ENCODE data around the gene ZBTB46.

The ZBTB46 gene

GRCh38 chr20:63837479-63837878 lies 6.4 kb upstream of the ZBTB46 start:
- DNase-seq (ENCODE audit: low read depth) = no peak

GRCh38 chr20:63836458-63837344 lies 5.6 kb upstream of the ZBTB46 start:
- DNase-seq (ENCODE audit: low read depth) = no peak

- DNase-seq (ENCODE audit: low read depth) = no peak
Measured at GRCh38 chr20:63835021-63835858, 4.2 kb upstream of the ZBTB46 start.

GRCh38 chr20:63834491-63834880 lies 3.4 kb upstream of the ZBTB46 start:
- DNase-seq (ENCODE audit: low read depth) = no peak

GRCh38 chr20:63833776-63834490 lies 2.9 kb upstream of the ZBTB46 start:
- no peak for DNase-seq (ENCODE audit: low read depth)

- no peak for DNase-seq (ENCODE audit: low read depth)
Measured at GRCh38 chr20:63831993-63832686, 1.1 kb upstream of the ZBTB46 start.

GRCh38 chr20:63831646-63831992 lies 555 bp upstream of the ZBTB46 start:
- DNase-seq (ENCODE audit: low read depth) = no peak

GRCh38 chr20:63829945-63830835 lies 874 bp downstream of the ZBTB46 start:
- no peak for DNase-seq (ENCODE audit: low read depth)

GRCh38 chr20:63829603-63829944 lies 1.5 kb downstream of the ZBTB46 start:
- DNase-seq (ENCODE audit: low read depth) = no peak

GRCh38 chr20:63828951-63829350 lies 2.1 kb downstream of the ZBTB46 start:
- DNase-seq (ENCODE audit: low read depth) = no peak

- DNase-seq (ENCODE audit: low read depth) = no peak
Measured at GRCh38 chr20:63828545-63828944, 2.5 kb downstream of the ZBTB46 start.

GRCh38 chr20:63828124-63828523 lies 2.9 kb downstream of the ZBTB46 start:
- no peak for DNase-seq (ENCODE audit: low read depth)

GRCh38 chr20:63826753-63827152 lies 4.3 kb downstream of the ZBTB46 start:
- no peak for DNase-seq (ENCODE audit: low read depth)

- no peak for DNase-seq (ENCODE audit: low read depth)
Measured at GRCh38 chr20:63825331-63826118, 5.5 kb downstream of the ZBTB46 start.

GRCh38 chr20:63823691-63824311 lies 7.3 kb downstream of the ZBTB46 start:
- no peak for DNase-seq (ENCODE audit: low read depth)

- DNase-seq (ENCODE audit: low read depth) = no peak
Measured at GRCh38 chr20:63822276-63822696, 8.8 kb downstream of the ZBTB46 start.

- DNase-seq (ENCODE audit: low read depth) = no peak
Measured at GRCh38 chr20:63821811-63822210, 9.3 kb downstream of the ZBTB46 start.

GRCh38 chr20:63819224-63819921 lies 11.7 kb downstream of the ZBTB46 start:
- no peak for DNase-seq (ENCODE audit: low read depth)

- no peak for DNase-seq (ENCODE audit: low read depth)
Measured at GRCh38 chr20:63815615-63816253, 15.3 kb downstream of the ZBTB46 start.
